H9 (cell line): ENCODE results near the gene OXLD1. TPM values are rescaled to one million over a fixed set of nuclear protein-coding genes. Genes with fewer than 3 reads are reported as not detected.

Experiments
- DNase-seq: peaks from one replicate; pipeline ENCODE4 v3.0.0-alpha.2; 2017
- H2AFZ ChIP-seq: one replicate; pipeline ENCODE4 v1.6.1; 2013; ENCODE audit warnings: mild to moderate bottlenecking, low read length, control low read depth, moderate library complexity
- H2AK5ac ChIP-seq: 2 replicates; pipeline ENCODE4 v1.6.1; 2013; ENCODE audit warnings: low read length, control low read depth, mixed read lengths; ENCODE audit not compliant: insufficient read length
- H2BK120ac ChIP-seq: one replicate; pipeline ENCODE4 v1.6.1; 2013; ENCODE audit warnings: low read depth, mild to moderate bottlenecking, low read length, control low read depth, inconsistent platforms; ENCODE audit not compliant: poor library complexity, severe bottlenecking
- H2BK12ac ChIP-seq: 2 replicates; pipeline ENCODE4 v1.6.1; 2013; ENCODE audit warnings: low read length, control low read depth, mixed read lengths, low read depth; ENCODE audit not compliant: insufficient read length
- H2BK15ac ChIP-seq: 2 replicates; pipeline ENCODE4 v1.6.1; 2013; ENCODE audit warnings: low read depth, low read length, control low read depth
- H2BK20ac ChIP-seq: one replicate; pipeline ENCODE4 v1.6.1; 2013; ENCODE audit warnings: low read depth, mild to moderate bottlenecking, low read length, control low read depth, inconsistent platforms; ENCODE audit not compliant: poor library complexity, severe bottlenecking
- H2BK5ac ChIP-seq: 2 replicates; pipeline ENCODE4 v1.6.1; 2013; ENCODE audit warnings: low read length, control low read depth, mixed read lengths; ENCODE audit not compliant: insufficient read length
- H3K14ac ChIP-seq: 2 replicates; pipeline ENCODE4 v1.6.1; 2013; ENCODE audit warnings: low read length, control low read depth; ENCODE audit not compliant: insufficient read depth
- H3K18ac ChIP-seq: 2 replicates; pipeline ENCODE4 v1.6.1; 2013; ENCODE audit warnings: low read depth, mild to moderate bottlenecking, mixed read lengths, low read length, control low read depth; ENCODE audit not compliant: insufficient read length
- H3K23ac ChIP-seq: 2 replicates; pipeline ENCODE4 v1.6.1; 2013; ENCODE audit warnings: low read length, control low read depth, mixed read lengths, low read depth; ENCODE audit not compliant: insufficient read length
- H3K23me2 ChIP-seq: 2 replicates; pipeline ENCODE4 v1.6.1; 2013; ENCODE audit warnings: low read depth, mild to moderate bottlenecking, mixed read lengths, low read length, control low read depth; ENCODE audit not compliant: insufficient read length, poor library complexity, severe bottlenecking
- H3K27ac ChIP-seq: 2 replicates; pipeline ENCODE4 v1.5.1; 2013; ENCODE audit warnings: low read length, control low read depth, mixed read lengths, low read depth; ENCODE audit not compliant: insufficient read length
- H3K27me3 ChIP-seq: 2 replicates; pipeline ENCODE4 v1.6.1; 2013; ENCODE audit warnings: low read length, control low read depth, inconsistent platforms; ENCODE audit not compliant: insufficient read depth
- H3K4ac ChIP-seq: 2 replicates; pipeline ENCODE4 v1.6.1; 2013; ENCODE audit warnings: low read depth, mild to moderate bottlenecking, control low read depth, inconsistent platforms, low read length, moderate library complexity
- H3K4me1 ChIP-seq: 2 replicates; pipeline ENCODE4 v1.6.1; 2013; ENCODE audit warnings: low read length, control low read depth, inconsistent platforms; ENCODE audit not compliant: insufficient read depth
- H3K4me2 ChIP-seq: 2 replicates; pipeline ENCODE4 v1.6.1; 2013; ENCODE audit warnings: low read length, control low read depth, mixed read lengths; ENCODE audit not compliant: insufficient read length, insufficient read depth
- H3K56ac ChIP-seq: 2 replicates; pipeline ENCODE4 v1.6.1; 2013; ENCODE audit warnings: low read depth, mild to moderate bottlenecking, mixed read lengths, low read length, control low read depth; ENCODE audit not compliant: insufficient read length
- H3K79me1 ChIP-seq: 2 replicates; pipeline ENCODE4 v1.6.1; 2013; ENCODE audit warnings: low read depth, mild to moderate bottlenecking, moderate library complexity, low read length, control low read depth, inconsistent platforms; ENCODE audit not compliant: insufficient read depth, poor library complexity, severe bottlenecking
- H3K79me2 ChIP-seq: 2 replicates; pipeline ENCODE4 v1.6.1; 2013; ENCODE audit warnings: low read length, control low read depth, inconsistent platforms; ENCODE audit not compliant: insufficient read depth
- H3K9ac ChIP-seq: 2 replicates; pipeline ENCODE4 v1.6.1; 2013; ENCODE audit warnings: low read length, control low read depth, mixed read lengths; ENCODE audit not compliant: insufficient read length; ENCODE audit errors: extremely low read depth
- H3K9me3 ChIP-seq: one replicate; pipeline ENCODE4 v1.6.1; 2013; ENCODE audit warnings: low read depth, low read length, inconsistent platforms; ENCODE audit not compliant: control insufficient read depth
- H3T11ph ChIP-seq: one replicate; pipeline ENCODE4 v1.6.1; 2013; ENCODE audit warnings: mild to moderate bottlenecking, low read length, control low read depth, inconsistent platforms
- H4K20me1 ChIP-seq: one replicate; pipeline ENCODE4 v1.6.1; 2013; ENCODE audit not compliant: control insufficient read depth, insufficient read length, insufficient read depth
- H4K5ac ChIP-seq: 2 replicates; pipeline ENCODE4 v1.6.1; 2013; ENCODE audit warnings: low read depth, mild to moderate bottlenecking, mixed read lengths, low read length, control low read depth; ENCODE audit not compliant: insufficient read length
- H4K8ac ChIP-seq: replicated peaks from 2 replicates; pipeline ENCODE4 v1.6.1; 2013; ENCODE audit warnings: low read length, control low read depth, mixed read lengths, low read depth; ENCODE audit not compliant: insufficient read length
- H4K91ac ChIP-seq: 2 replicates; pipeline ENCODE4 v1.6.1; 2013; ENCODE audit warnings: low read depth, mild to moderate bottlenecking, moderate library complexity, mixed read lengths, low read length, control low read depth; ENCODE audit not compliant: insufficient read length
- H3K27ac Mint-ChIP-seq, 3 experiments: 2 replicates in 2 of 3; 3 replicates in 1 of 3; pipeline ENCODE4 v1.8.0; 2020 to 2021; ENCODE audit warnings: mixed read lengths in 3 of 3, mild to moderate bottlenecking in 1 of 3, moderate library complexity in 1 of 3
- H3K27me3 Mint-ChIP-seq: 2 replicates; pipeline ENCODE4 v1.8.0; 2021; ENCODE audit warnings: low read depth, mild to moderate bottlenecking, moderate library complexity, mixed read lengths
- H3K36me3 Mint-ChIP-seq, 3 experiments: 2 replicates in 2 of 3; 3 replicates in 1 of 3; pipeline ENCODE4 v1.8.0; 2020 to 2021; ENCODE audit warnings: low read depth in 3 of 3, mixed read lengths in 3 of 3; ENCODE audit not compliant: insufficient read depth in 1 of 3
- H3K4me1 Mint-ChIP-seq, 2 experiments: 2 replicates each; pipeline ENCODE4 v1.8.0; 2020; ENCODE audit warnings: mixed read lengths in 2 of 2
- H3K4me3 Mint-ChIP-seq, 2 experiments: 2 replicates in 1 of 2; 3 replicates in 1 of 2; pipeline ENCODE4 v1.8.0; 2020 to 2021; ENCODE audit warnings: mild to moderate bottlenecking in 2 of 2, mixed read lengths in 2 of 2, moderate library complexity in 1 of 2
- H3K9me3 Mint-ChIP-seq, 2 experiments: 2 replicates in 1 of 2; 3 replicates in 1 of 2; pipeline ENCODE4 v1.8.0; 2020; ENCODE audit warnings: mild to moderate bottlenecking in 2 of 2, mixed read lengths in 2 of 2, moderate library complexity in 1 of 2
- WGBS: extraction: QIAGEN DNeasy Blood & Tissue Kit; methylation state at CpG from one replicate; pipeline ENCODE4 v1.1.7; 2013; ENCODE audit warnings: missing lambda C conversion rate, low lambda C conversion rate, mixed read lengths; ENCODE audit not compliant: insufficient read length; ENCODE audit errors: extremely low coverage; 5-methylcytosine and 5-hydroxymethylcytosine counted together
- total RNA-seq: library from RNA; stranded (reverse); gene quantifications from 2 replicates; pipeline ENCODE4 v1.2.1, GENCODE V29; 2021
- TF ChIP-seq, protein P1 (sequence below): fragments of 200-600 bp; sonication (generic); conservative IDR thresholded peaks from 3 replicates; pipeline ENCODE4 v1.8.0; 2021; ENCODE audit warnings: antibody characterized with exemption, mild to moderate bottlenecking

Gene OXLD1
- total RNA-seq, 1 experiment from 2014 or later = 25.0 TPM

DNA sequence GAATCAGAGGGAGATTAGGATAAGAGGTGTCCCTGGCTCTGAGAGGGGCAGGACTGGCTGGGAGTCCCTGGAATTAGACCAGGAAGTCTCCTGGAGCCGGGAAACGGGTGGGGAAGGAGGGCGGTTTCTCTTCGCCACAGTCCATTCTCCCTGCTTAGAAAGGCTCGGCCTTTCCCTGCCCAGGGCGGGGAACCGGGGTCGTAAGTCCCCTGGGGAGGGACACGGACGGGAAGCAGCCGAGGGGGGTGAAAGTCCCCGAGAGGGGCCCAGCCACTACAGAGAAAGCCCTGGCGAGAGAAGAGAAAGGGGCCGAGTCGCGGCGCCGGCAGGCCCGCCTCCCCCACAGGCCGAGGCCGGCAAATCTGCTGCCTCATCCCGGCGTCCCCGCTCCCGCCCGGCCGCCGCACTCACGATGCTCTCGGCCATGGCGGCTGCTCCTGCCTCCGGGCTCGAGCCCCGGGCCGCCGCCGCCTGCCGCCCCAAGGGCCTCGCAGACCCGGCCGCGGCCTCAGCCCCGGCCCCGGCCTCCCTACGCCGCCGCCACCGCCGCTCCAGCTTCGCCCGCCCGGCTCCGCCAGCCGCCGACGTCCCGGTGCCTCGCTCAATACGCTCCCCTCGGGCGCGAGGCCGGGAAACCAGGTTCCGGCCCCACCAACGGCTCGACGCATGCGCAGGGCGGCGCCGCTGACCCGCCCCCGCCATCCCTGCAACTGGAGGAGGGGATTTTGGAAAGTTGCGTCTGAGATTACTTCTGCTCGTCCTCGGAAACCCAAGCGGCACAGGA is 29.7 kb downstream of the OXLD1 start, which contains the start of the genes NPLOC4 and TSPAN10:
TSS of gene NPLOC4 (minus strand) at position 608 of the 784 bp plus-strand sequence. CDS start at position 426, 182 bp downstream.
TSS of gene TSPAN10 (plus strand) at position 692 of the 784 bp plus-strand sequence. CDS start 5,217 bp downstream, outside the sequence.
- no peak within 1 kb of the TSS for H2AK5ac ChIP-seq
- Mint-ChIP-seq H3K36me3 (peaks cover 6 to 9% (median 7%) of the 10 kb centered on the region in 3 experiments; a peak in 5 of 7 replicates), H3K27me3 (no peaks in the 10 kb centered on the region), H3K9me3 (0 out of 5 replicates have a peak, but pooled peaks cover 0 to 2% of the 10 kb centered on the region in 2 experiments), H3K27ac (peak within 1 kb of the TSS; percentile 96 to 98 (median 96)), H3K4me1 (peaks cover 10 to 11% of the 10 kb centered on the region in 2 experiments), H3K4me3 (peak within 1 kb of the TSS; percentile 90 to 98)
- H4K20me1 ChIP-seq = no peaks in the 10 kb centered on the region
- no peak within 1 kb of the TSS for H2BK120ac ChIP-seq
- peak within 1 kb of the TSS; percentile 70; the same call in 1 of the 2 replicates for H3K14ac ChIP-seq
- H2BK15ac ChIP-seq = no peak within 1 kb of the TSS
- no peak within 1 kb of the TSS for H2BK5ac ChIP-seq
- no CpG with 5 or more reads among the region's 77 CpGs for WGBS
- peaks cover 8% of the 10 kb centered on the region for H3K23me2 ChIP-seq
- no peaks in the 10 kb centered on the region for H3K27me3 ChIP-seq
- H2BK12ac ChIP-seq = no peak within 1 kb of the TSS
- no peak within 1 kb of the TSS for H3K56ac ChIP-seq
- peak within 1 kb of the TSS; percentile 35 for H2AFZ ChIP-seq
- H3T11ph ChIP-seq = no peak within 1 kb of the TSS
- H3K23ac ChIP-seq = no peak within 1 kb of the TSS
- H3K4me2 ChIP-seq = peak within 1 kb of the TSS; percentile 86
- H3K4ac ChIP-seq = no peak within 1 kb of the TSS
- no peaks in the 10 kb centered on the region for H3K4me1 ChIP-seq
- peak within 1 kb of the TSS; percentile 21 for H3K27ac ChIP-seq
- H4K8ac ChIP-seq = no peak within 1 kb of the TSS
- no peak within 1 kb of the TSS for H2BK20ac ChIP-seq
- peak within 1 kb of the TSS; percentile 90 for H3K9ac ChIP-seq
- peaks cover 18% of the 10 kb centered on the region; the same call in 1 of the 2 replicates for H3K79me2 ChIP-seq
- H4K5ac ChIP-seq = no peak within 1 kb of the TSS
- no peak within 1 kb of the TSS for H4K91ac ChIP-seq
- TF ChIP-seq, protein P1, sequence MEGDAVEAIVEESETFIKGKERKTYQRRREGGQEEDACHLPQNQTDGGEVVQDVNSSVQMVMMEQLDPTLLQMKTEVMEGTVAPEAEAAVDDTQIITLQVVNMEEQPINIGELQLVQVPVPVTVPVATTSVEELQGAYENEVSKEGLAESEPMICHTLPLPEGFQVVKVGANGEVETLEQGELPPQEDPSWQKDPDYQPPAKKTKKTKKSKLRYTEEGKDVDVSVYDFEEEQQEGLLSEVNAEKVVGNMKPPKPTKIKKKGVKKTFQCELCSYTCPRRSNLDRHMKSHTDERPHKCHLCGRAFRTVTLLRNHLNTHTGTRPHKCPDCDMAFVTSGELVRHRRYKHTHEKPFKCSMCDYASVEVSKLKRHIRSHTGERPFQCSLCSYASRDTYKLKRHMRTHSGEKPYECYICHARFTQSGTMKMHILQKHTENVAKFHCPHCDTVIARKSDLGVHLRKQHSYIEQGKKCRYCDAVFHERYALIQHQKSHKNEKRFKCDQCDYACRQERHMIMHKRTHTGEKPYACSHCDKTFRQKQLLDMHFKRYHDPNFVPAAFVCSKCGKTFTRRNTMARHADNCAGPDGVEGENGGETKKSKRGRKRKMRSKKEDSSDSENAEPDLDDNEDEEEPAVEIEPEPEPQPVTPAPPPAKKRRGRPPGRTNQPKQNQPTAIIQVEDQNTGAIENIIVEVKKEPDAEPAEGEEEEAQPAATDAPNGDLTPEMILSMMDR = no peak
- peak within 1 kb of the TSS; percentile 78 for H3K18ac ChIP-seq
- no peaks in the 10 kb centered on the region for H3K9me3 ChIP-seq
- H3K79me1 ChIP-seq = peaks cover 11% of the 10 kb centered on the region
- peak; percentile 91 for DNase-seq
